Activated naive CD8-positive, alpha-beta T cell treated with anti-CD3 and anti-CD28 coated beads, Interleukin-2, amount 50 U/mL, for 24 hours (primary cell): Measurements from ENCODE around the gene ZNF567.

Source experiments
- ATAC-seq: fragments of 150-1000 bp; cut with Tn5 transposase; one replicate; pipeline ENCODE4 v1.10.0; 2021
- DNase-seq: peaks from one replicate; pipeline ENCODE4 v3.0.0; 2021
- H3K27ac Mint-ChIP-seq: one replicate; pipeline ENCODE4 v1.8.0; 2021; ENCODE audit warnings: mild to moderate bottlenecking, mixed read lengths
- H3K27me3 Mint-ChIP-seq: one replicate; pipeline ENCODE4 v1.8.0; 2021; ENCODE audit warnings: mixed read lengths
- H3K36me3 Mint-ChIP-seq: one replicate; pipeline ENCODE4 v1.8.0; 2021; ENCODE audit warnings: low read depth, mixed read lengths
- H3K4me1 Mint-ChIP-seq: one replicate; pipeline ENCODE4 v1.8.0; 2021; ENCODE audit warnings: mixed read lengths
- H3K4me3 Mint-ChIP-seq: one replicate; pipeline ENCODE4 v1.8.0; 2021; ENCODE audit warnings: mild to moderate bottlenecking, moderate library complexity, mixed read lengths
- H3K9me3 Mint-ChIP-seq: one replicate; pipeline ENCODE4 v1.8.0; 2021; ENCODE audit warnings: mixed read lengths

ZNF567 gene

DNA sequence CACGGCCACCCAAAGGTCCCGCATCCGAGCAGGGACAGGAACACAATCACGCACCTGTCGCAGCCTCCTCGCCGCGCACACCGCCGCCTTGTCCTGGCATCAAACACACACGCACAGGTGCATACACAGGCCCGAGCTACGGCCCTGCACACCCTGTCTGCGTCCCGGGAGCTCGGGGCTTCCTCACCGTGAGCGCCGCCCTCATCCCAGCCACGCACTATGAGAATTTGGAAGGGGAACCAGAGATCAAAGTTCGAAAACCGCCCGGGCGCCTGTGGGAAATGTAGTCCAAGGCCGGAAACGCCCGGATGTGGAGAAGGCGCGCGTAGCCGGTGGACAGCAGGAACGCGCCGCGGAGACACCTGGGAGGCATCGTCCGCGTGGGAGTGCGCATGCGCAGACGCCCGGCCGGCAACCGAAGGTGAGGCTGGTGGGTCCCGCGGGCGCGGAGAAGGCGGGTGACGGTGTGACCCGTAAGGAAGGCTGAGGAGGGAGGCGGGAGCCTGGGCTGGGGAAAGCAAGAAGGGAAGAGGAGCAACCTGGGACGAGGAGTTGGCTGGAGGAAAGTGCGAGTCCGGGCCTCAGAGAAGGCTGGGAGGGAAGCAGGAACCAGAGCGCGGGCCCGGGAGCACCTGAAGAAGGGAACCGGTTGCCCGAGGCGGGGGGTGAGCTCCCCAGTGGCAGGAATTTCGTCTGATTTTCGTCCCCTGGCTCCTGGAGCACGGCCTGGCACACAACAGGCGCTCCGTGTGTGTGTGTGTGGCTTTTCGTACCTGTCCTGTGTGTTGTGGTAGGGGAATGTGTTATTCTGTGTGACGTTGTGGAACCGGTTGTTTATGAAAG lies at the start of gene ZNF567:
ZNF567 (plus strand) TSS at position 399 of the 843 bp plus-strand sequence. CDS start 7,256 bp downstream, outside the sequence.
- DNase-seq (peak; percentile 99), ATAC-seq (peak; percentile 97)
- H3K4me1 Mint-ChIP-seq, result peaks cover 28% of the 10 kb centered on the region
- peaks cover 3% of the 10 kb centered on the region for H3K27me3 Mint-ChIP-seq
- peak within 1 kb of the TSS; percentile 97 for H3K27ac Mint-ChIP-seq
- peaks cover 72% of the 10 kb centered on the region for H3K36me3 Mint-ChIP-seq
- H3K9me3 Mint-ChIP-seq, result peaks cover 34% of the 10 kb centered on the region
- peak within 1 kb of the TSS; percentile 97 for H3K4me3 Mint-ChIP-seq

DNA sequence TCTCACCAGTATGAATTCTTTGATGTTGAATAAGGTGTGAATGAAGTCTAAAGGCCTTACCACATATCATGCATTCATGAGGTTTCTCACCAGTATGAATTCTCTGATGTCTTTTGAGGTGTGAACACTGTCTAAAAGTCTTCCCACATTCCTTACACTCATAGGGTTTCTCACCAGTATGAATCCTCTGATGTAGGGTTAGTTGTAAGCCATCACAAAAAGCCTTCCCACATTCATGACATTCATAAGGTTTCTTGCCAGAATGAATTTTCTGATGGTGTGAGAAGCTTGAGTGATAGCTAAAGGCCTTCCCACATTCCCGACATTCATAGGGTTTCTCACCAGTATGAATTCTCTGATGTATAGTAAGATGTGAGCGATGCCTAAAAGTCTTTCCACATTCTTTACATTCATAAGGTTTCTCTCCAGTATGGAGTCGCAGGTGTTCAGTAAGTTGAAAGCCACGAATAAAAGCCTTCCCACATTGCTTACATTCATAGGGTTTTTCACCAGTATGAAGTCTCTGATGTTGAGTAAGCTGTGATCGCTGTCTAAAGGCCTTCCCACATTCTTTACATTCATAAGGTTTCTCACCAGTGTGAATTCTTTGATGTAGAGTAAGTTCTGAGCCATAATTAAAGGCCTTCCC lies 48.4 kb upstream of the ZNF567 start:
- Mint-ChIP-seq H3K36me3 (peaks cover 74% of the 10 kb centered on the region), H3K4me3 (no peak overlapping the region), H3K4me1 (no peaks in the 10 kb centered on the region), H3K27me3 (no peaks in the 10 kb centered on the region), H3K9me3 (peaks cover 58% of the 10 kb centered on the region), H3K27ac (no peak overlapping the region)
- DNase-seq (no peak), ATAC-seq (no peak)

DNA sequence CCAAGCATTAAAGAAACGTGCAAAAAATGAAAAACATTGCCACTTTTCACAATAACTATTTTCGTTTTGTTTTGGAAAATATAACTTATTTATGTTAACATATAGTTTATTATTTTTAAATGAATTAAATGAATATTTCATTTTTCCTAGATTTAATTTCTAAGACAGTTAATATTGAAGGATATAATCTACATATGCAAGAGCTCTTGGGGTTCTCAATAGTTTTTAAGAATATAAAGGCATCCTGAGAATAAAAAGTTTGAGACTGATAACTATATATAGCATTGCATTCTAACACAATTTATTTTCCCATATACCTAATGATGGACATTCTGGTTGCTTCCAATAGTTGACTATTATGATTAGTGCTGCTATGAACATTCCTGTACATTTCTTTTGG lies 40.7 kb upstream of the ZNF567 start:
- no peak overlapping the region for H3K4me3 Mint-ChIP-seq
- no peaks in the 10 kb centered on the region for H3K4me1 Mint-ChIP-seq
- H3K27ac Mint-ChIP-seq, result no peak overlapping the region
- no peaks in the 10 kb centered on the region for H3K27me3 Mint-ChIP-seq
- peaks cover 69% of the 10 kb centered on the region for H3K36me3 Mint-ChIP-seq
- DNase-seq (no peak), ATAC-seq (no peak)
- H3K9me3 Mint-ChIP-seq, result peaks cover 42% of the 10 kb centered on the region

DNA sequence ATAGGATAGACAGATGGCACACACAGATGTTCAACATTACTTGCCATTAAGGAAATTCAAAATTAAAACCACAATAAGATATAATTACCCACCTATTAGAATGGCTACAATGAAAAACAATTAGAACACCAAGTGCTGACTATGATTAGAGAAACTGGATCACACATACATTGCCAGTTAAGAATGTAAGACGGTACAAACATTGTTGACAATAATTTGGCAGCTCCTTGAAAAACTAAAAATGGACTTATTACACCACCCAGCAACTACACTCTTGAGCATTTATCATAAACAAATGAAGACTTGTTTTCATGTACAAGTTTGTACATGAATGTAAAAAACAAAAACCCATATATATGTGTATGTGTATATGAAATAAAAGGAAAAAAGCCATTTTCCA lies 34.5 kb upstream of the ZNF567 start:
- no peaks in the 10 kb centered on the region for H3K4me1 Mint-ChIP-seq
- DNase-seq (no peak), ATAC-seq (no peak)
- no peaks in the 10 kb centered on the region for H3K27me3 Mint-ChIP-seq
- no peak overlapping the region for H3K4me3 Mint-ChIP-seq
- H3K27ac Mint-ChIP-seq, result no peak overlapping the region
- H3K9me3 Mint-ChIP-seq, result peaks cover 54% of the 10 kb centered on the region
- peaks cover 82% of the 10 kb centered on the region for H3K36me3 Mint-ChIP-seq

DNA sequence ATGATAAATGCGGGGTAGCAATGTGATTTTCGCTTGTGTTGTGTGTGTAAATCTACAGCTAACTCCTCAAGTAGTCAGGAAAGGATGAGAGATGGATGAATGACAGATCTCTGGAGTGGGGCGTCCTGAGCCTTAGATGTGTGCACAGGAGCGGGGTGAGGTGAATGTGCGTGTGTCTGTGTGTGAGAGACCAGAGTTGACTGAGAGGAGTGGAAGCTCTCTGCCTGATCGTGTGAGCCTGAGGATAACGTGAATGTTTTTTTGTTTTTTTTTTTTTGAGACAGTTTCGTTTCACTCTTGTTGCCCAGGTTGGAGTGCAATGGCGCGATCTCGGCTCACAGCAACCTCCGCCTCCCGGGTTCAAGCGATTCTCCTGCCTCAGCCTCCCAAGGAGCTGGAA lies 21.6 kb upstream of the ZNF567 start:
- peak overlapping the region; percentile 64 for H3K27ac Mint-ChIP-seq
- ATAC-seq (no peak), DNase-seq (no peak)
- H3K4me1 Mint-ChIP-seq, result peaks cover 23% of the 10 kb centered on the region
- peak overlapping the region; percentile 98 for H3K4me3 Mint-ChIP-seq
- H3K36me3 Mint-ChIP-seq, result peaks cover 62% of the 10 kb centered on the region
- H3K9me3 Mint-ChIP-seq, result peaks cover 65% of the 10 kb centered on the region
- no peaks in the 10 kb centered on the region for H3K27me3 Mint-ChIP-seq

DNA sequence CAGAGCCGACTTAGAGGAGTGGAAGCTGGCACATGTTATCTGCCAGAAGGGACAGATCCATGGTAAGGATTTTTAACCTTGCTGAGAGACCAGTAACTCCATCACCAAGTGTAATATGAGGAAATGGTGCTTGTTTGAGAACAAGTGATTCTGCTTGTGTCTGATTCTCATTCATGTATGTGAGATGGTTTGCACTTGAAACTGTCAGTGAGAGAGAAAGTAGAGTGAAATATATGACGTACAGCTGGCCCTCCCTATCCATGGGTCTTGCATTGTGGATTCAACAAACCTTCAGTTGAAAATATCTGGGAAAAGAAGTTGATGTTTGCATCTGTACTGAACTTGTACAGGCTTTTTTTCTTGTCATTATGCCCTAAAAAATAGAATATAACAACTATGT lies 18.8 kb upstream of the ZNF567 start:
- peaks cover 23% of the 10 kb centered on the region for H3K4me1 Mint-ChIP-seq
- H3K36me3 Mint-ChIP-seq, result peaks cover 66% of the 10 kb centered on the region

DNA sequence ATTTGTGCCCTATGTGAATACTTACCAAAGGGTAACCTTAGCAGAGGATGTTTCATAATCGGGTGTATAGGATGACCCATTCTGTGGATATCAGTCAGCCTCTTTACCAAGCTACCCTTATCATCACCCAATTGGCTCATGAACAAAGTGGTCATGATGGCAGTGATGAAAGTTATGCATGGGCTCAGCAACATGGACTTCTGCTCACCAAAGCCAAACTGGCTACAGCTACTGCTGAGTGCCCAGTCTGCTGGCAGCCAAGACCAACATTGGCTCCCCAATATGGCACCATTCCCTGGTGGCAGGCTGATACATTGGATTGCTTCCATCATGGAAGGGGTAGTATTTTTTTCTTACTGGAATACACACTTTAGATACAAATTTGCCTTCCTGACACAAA lies 15.0 kb upstream of the ZNF567 start:
- peaks cover 53% of the 10 kb centered on the region for H3K9me3 Mint-ChIP-seq

More for the DNA sequence above, 18.8 kb upstream of the ZNF567 start:
- Mint-ChIP-seq H3K4me3 (peak overlapping the region; percentile 22), H3K27me3 (no peaks in the 10 kb centered on the region), H3K27ac (no peak overlapping the region), H3K9me3 (peaks cover 67% of the 10 kb centered on the region)
- no peak for ATAC-seq
- DNase-seq, result no peak

DNA sequence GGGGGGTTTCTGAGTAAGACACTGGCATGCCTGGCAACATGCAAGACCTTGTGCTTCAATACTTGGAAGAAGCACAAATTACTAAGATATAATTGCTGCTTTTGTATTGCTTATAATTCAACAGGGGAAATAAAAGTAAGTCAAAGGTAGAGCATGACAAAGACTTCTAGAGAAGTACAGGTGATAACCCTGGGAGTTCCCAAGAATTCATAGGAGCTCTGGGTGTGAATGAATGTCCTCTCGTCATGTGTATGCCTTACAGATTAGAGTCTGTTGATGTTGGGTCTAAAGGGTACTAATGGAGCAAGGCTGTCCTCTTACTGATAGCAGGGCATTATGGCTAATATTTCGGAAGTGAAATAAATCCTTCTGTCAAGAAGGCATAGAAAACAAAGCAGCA lies 13.2 kb upstream of the ZNF567 start:
- Mint-ChIP-seq H3K4me3 (no peak overlapping the region), H3K9me3 (peaks cover 52% of the 10 kb centered on the region), H3K4me1 (no peaks in the 10 kb centered on the region), H3K27me3 (no peaks in the 10 kb centered on the region), H3K27ac (no peak overlapping the region), H3K36me3 (peaks cover 54% of the 10 kb centered on the region)
- DNase-seq (no peak), ATAC-seq (no peak)

More for the DNA sequence above, 15.0 kb upstream of the ZNF567 start:
- H3K4me3 Mint-ChIP-seq, result no peak overlapping the region
- no peak for DNase-seq
- peaks cover 48% of the 10 kb centered on the region for H3K36me3 Mint-ChIP-seq
- peaks cover 8% of the 10 kb centered on the region for H3K4me1 Mint-ChIP-seq
- ATAC-seq, result no peak
- no peaks in the 10 kb centered on the region for H3K27me3 Mint-ChIP-seq
- H3K27ac Mint-ChIP-seq, result no peak overlapping the region

DNA sequence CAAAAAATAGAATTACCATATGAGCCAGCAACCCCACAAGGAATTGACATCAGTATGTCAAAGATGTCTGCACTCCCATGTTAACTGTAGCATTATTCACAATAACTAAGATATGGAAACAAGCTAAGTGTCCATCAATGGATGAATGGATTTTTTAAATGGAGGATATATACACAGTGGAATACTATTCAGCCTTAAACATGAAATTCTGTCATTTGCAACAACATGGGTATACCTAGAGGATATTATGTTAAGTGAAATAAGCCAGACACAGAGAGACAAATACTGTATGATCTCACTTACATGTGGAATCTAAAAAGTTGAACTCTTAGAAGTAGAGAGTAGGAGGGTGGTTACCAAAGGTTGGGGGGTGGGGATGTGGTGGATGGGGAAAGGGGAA lies 8.0 kb upstream of the ZNF567 start:
- ATAC-seq (no peak), DNase-seq (no peak)
- H3K4me1 Mint-ChIP-seq, result no peaks in the 10 kb centered on the region
- H3K4me3 Mint-ChIP-seq, result no peak overlapping the region
- H3K36me3 Mint-ChIP-seq, result peaks cover 61% of the 10 kb centered on the region
- H3K9me3 Mint-ChIP-seq, result peaks cover 41% of the 10 kb centered on the region
- H3K27ac Mint-ChIP-seq, result no peak overlapping the region
- no peaks in the 10 kb centered on the region for H3K27me3 Mint-ChIP-seq

DNA sequence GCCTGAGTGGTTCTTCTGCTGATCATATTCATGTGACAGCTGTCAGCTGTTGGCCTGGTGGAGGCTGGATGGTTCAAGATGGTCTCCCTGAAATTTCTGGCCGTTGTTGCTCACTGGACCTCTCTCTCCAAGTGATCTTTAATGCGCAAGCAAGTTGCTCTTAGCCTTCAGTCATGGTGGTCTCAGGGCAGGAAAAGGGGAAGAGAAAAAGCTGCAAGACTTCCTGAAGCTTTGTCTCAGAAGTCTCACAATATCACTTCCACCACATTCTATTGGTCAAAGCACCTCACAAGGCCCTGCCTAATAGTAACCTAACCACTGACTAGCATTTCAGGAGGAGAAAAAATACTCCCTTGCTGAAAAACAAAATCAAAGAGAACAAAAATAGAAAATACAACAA lies 1.6 kb upstream of the ZNF567 start:
- H3K9me3 Mint-ChIP-seq, result peaks cover 33% of the 10 kb centered on the region
- DNase-seq (no peak), ATAC-seq (no peak)
- peak overlapping the region; percentile 97 for H3K4me3 Mint-ChIP-seq
- no peak overlapping the region for H3K27ac Mint-ChIP-seq
- H3K36me3 Mint-ChIP-seq, result peaks cover 70% of the 10 kb centered on the region
- peaks cover 28% of the 10 kb centered on the region for H3K4me1 Mint-ChIP-seq
- peaks cover 3% of the 10 kb centered on the region for H3K27me3 Mint-ChIP-seq

DNA sequence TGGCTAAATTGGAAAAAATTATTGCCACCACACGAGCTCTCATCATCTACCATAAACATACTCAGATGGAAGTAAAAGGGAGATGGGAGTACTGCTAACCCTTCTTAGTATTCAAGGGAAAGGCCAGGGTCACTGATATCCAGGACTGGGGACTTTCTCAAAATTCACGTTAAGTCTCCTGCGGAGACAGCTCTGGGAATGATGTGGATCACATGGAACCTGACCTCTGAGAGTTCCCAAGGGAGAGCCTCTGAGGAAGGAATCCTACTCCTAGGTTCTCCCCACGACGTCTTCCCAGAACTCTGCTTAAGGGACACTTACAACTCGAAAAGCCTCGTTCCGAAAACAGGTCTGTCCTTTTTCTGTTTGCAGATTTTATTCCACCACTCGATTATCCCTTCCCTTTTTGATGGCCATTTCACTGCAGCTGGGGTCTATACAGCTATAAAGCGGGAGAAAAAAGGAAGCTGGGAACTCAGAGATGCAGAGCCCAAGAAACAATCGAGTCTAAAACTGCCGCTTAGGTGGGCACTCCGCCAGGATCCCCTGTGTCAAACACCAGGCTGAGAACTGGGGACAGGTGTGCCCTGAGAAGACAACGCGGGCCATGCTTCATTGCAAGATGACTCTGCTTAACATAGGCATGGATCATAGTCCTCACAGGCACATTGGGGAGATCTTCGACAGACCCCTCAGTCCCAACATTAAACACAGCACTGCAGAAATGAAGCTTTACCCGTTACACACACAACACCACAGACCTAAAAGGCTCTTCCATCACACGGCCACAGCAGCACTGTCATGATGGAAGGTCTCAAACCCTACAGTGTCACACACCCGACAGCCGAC lies 823 bp upstream of the ZNF567 start:
- Mint-ChIP-seq H3K9me3 (peaks cover 34% of the 10 kb centered on the region), H3K27me3 (peaks cover 3% of the 10 kb centered on the region), H3K36me3 (peaks cover 71% of the 10 kb centered on the region), H3K27ac (peak overlapping the region; percentile 97), H3K4me1 (peaks cover 28% of the 10 kb centered on the region), H3K4me3 (peak overlapping the region; percentile 97)
- DNase-seq, result no peak
- peak; percentile 3 for ATAC-seq

DNA sequence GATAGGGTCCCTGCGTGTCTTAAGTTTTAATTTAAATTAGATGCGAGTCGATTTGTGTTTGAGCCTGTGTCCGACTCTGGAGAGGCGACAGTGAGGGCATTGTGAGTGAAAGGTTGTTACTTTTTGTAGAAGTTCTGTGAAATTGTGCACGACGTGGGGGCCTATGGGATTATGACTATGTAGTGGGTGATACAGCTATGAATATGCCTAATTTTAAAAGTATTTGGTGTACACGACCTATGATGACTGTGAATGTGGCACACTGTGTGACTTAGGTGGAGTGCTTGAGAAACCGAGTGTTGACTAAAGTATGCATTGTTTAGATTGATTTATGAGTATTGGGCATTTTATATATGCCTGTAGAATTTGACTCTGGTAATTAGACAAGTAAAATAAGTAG lies 646 bp downstream of the ZNF567 start:
- H3K36me3 Mint-ChIP-seq, result peaks cover 73% of the 10 kb centered on the region
- H3K4me1 Mint-ChIP-seq, result peaks cover 28% of the 10 kb centered on the region
- DNase-seq (peak; percentile 8), ATAC-seq (no peak)
- H3K27ac Mint-ChIP-seq, result peak overlapping the region; percentile 97
- peaks cover 29% of the 10 kb centered on the region for H3K9me3 Mint-ChIP-seq
- peaks cover 3% of the 10 kb centered on the region for H3K27me3 Mint-ChIP-seq
- peak overlapping the region; percentile 97 for H3K4me3 Mint-ChIP-seq

DNA sequence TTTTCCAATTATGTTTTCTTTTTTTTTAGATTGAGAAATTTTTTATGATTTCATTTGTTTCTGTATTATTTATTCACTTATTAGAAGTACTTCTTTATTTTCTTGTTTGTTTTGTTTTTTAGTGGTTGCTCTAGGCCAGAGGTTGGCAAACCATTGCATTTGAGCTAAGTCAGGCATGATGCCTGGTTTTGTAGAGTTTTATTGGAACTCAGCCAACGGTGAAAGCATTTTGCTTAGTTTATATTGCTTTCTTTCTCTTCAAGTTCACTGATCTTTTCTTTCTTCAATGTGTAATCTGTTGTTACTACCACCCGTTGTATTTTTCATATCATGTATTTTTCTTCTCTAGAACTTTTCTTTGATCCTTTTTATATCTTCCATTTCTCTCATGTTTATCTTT lies 19.7 kb downstream of the ZNF567 start:
- peaks cover 59% of the 10 kb centered on the region for H3K9me3 Mint-ChIP-seq
- no peaks in the 10 kb centered on the region for H3K4me1 Mint-ChIP-seq
- no peak overlapping the region for H3K27ac Mint-ChIP-seq
- no peaks in the 10 kb centered on the region for H3K27me3 Mint-ChIP-seq
- no peak overlapping the region for H3K4me3 Mint-ChIP-seq
- DNase-seq (no peak), ATAC-seq (no peak)
- H3K36me3 Mint-ChIP-seq, result peaks cover 91% of the 10 kb centered on the region

DNA sequence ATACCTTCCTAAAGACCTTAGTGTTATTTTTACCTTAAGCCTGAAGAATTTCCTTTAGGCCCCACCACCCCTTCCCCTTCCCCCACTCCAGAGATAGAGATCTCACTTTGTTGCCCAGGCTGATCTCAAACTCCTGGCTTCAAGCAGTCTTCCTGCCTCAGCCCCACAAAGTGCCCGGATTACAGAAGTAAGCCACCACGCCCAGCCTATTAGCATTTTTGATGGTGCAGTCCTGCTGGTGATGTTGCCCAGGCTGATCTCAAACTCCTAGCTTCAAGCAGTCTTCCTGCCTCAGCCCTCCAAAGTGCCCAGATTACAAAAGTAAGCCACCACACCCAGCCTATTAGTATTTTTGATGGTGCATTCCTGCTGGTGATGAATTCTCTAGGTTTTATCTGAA lies 22.0 kb downstream of the ZNF567 start:
- no peak overlapping the region for H3K4me3 Mint-ChIP-seq
- DNase-seq, result no peak
- no peaks in the 10 kb centered on the region for H3K4me1 Mint-ChIP-seq
- H3K27me3 Mint-ChIP-seq, result no peaks in the 10 kb centered on the region
- H3K36me3 Mint-ChIP-seq, result peaks cover 99% of the 10 kb centered on the region
- no peak overlapping the region for H3K27ac Mint-ChIP-seq
- peaks cover 65% of the 10 kb centered on the region for H3K9me3 Mint-ChIP-seq
- ATAC-seq, result no peak
